ENCODE data around the gene MAP2K6. TPM values are rescaled to one million over a fixed set of nuclear protein-coding genes. Genes with fewer than 3 reads are reported as not detected.

Gene MAP2K6
- total and polyA plus RNA-seq, 2 of the 8 experiments (the other 6 are each of a cell fraction or from before 2014, with no cell fraction given), result 11.0 to 44.1 TPM

- Histone ChIP-seq H3K9ac (replicated peaks in 1 of 4; ENCODE audit: extremely low read depth in 1 of 4, low read depth in 3 of 4, low read length in 3 of 4) (no peak overlapping the region), H2BK20ac (ENCODE audit: low read length) (no peak overlapping the region), H3K23me2 (ENCODE audit: low read depth, low read length) (no peaks in the 10 kb centered on the region), H4K5ac (ENCODE audit: insufficient read length, low read depth, low read length) (no peak overlapping the region), H2BK5ac (ENCODE audit: low read depth, low read length) (no peak overlapping the region), H2BK15ac (ENCODE audit: low read length) (no peak overlapping the region), H3K4me3 (ENCODE audit: extremely low read depth in 1 of 4, insufficient read depth in 2 of 4, low read depth in 3 of 4, low read length in 4 of 4) (no peak overlapping the region), H2BK120ac (replicated peaks; ENCODE audit: low read depth, low read length) (no peak overlapping the region), H3K4ac (replicated peaks; ENCODE audit: insufficient read length, low read depth, low read length) (no peak overlapping the region), H3K4me2 (ENCODE audit: insufficient read depth in 1 of 2, low read depth in 2 of 2, low read length in 2 of 2) (no peak overlapping the region), H3K56ac (replicated peaks; ENCODE audit: insufficient read length, low read depth, low read length) (no peak overlapping the region), H3K23ac (ENCODE audit: insufficient read length) (no peak overlapping the region), H4K8ac (ENCODE audit: extremely low read depth, insufficient read depth, low read length) (no peak overlapping the region), H3K79me2 (ENCODE audit: control insufficient read depth in 1 of 2, insufficient read depth in 2 of 2, low read length in 2 of 2) (no peaks in the 10 kb centered on the region), H3K14ac (ENCODE audit: insufficient read length) (no peak overlapping the region), H3K9me3 (ENCODE audit: insufficient read depth in 2 of 2, low read depth in 1 of 2, low read length in 1 of 2) (no peaks in the 10 kb centered on the region), H3K4me1 (replicated peaks in 1 of 4; ENCODE audit: control insufficient read depth in 3 of 4, insufficient read depth in 4 of 4, low read length in 3 of 4) (peaks cover 0 to 6% (median 5%) of the 10 kb centered on the region in 4 experiments; a peak in 3 of 7 replicates), H3K79me1 (ENCODE audit: low read depth, low read length) (no peaks in the 10 kb centered on the region), H3K27ac (ENCODE audit: low read depth, low read length) (no peak overlapping the region), H2AK5ac (ENCODE audit: low read depth, low read length) (no peak overlapping the region), H2BK12ac (ENCODE audit: low read depth, low read length) (no peak overlapping the region), H2AFZ (ENCODE audit: low read length) (no peak overlapping the region), H3K27me3 (replicated peaks in 1 of 4; ENCODE audit: control insufficient read depth in 3 of 4, extremely low read depth in 1 of 4, insufficient read depth in 3 of 4, low read length in 3 of 4) (no peaks in the 10 kb centered on the region), H4K91ac (replicated peaks; ENCODE audit: insufficient read length, low read length) (no peak overlapping the region), H4K20me1 (replicated peaks in 1 of 2; ENCODE audit: control insufficient read depth in 1 of 2, insufficient read depth in 2 of 2, low read length in 2 of 2) (no peaks in the 10 kb centered on the region), H3K18ac (ENCODE audit: extremely low read depth, low read length) (no peak overlapping the region), H3K36me3 (ENCODE audit: control insufficient read depth in 2 of 4, insufficient read depth in 4 of 4, low read length in 3 of 4) (no peaks in the 10 kb centered on the region)
- DNase-seq (ENCODE audit: low read depth in 1 of 2, low spot score in 2 of 2) (no peak), FAIRE-seq (no peak)
- no peak for TF ChIP-seq ZNF274 (IDR thresholded peaks at IDR 0.05; ENCODE audit: borderline replicate concordance, extremely low read depth, low read length)
- TF ChIP-seq EGR1 (IDR thresholded peaks at IDR 0.05; ENCODE audit: borderline replicate concordance, low read depth, low read length), result no peak
- no peak for TF ChIP-seq USF2 (IDR thresholded peaks at IDR 0.05; ENCODE audit: low read length)
- ChIA-PET POLR2A (ENCODE audit: partially characterized antibody) (no interaction called here), CTCF (ENCODE audit: partially characterized antibody) (interaction anchor here (1.3 to 1.4 kb wide), 2 partner anchors 10 to 31 kb away, joined by 4 to 6 read pairs; no protein-coding TSS in a partner anchor)
- WGBS, 2 experiments (ENCODE audit: extremely low coverage in 1 of 2, insufficient coverage in 1 of 2, insufficient read length in 1 of 2, insufficient replicate concordance in 2 of 2, low coverage in 1 of 2, low lambda C conversion rate in 2 of 2, missing lambda C conversion rate in 1 of 2), result 90% methylated on average over 4 of the region's 4 CpGs; no CpG with 5 or more reads in 1 of the 2 experiments
Observed at GRCh38 chr17:69578385-69578936, 164.0 kb downstream of the MAP2K6 start.

All from H1 (cell line).